Thoracic aorta (tissue), 2 donors: Measurements from ENCODE around the gene IL15. TPM values are rescaled to one million over a fixed set of nuclear protein-coding genes. Genes with fewer than 3 reads are reported as not detected.

ENCODE experiments used
- ATAC-seq: fragments of 150-250 bp; one replicate; pipeline ENCODE4 v1.8.0; 2017; ENCODE audit warnings: low read depth; ENCODE audit not compliant: insufficient number of reproducible peaks, low FRiP score
- DNase-seq: peaks from one replicate; pipeline ENCODE4 v3.0.0-alpha.2; 2020; ENCODE audit warnings: low spot score
- H3K27ac ChIP-seq, 2 donors: fragments of 200-600 bp; sonication (generic); 1 replicate in 1 of 2; 2 replicates in 1 of 2; pipeline ENCODE4 v1.5.1; 2016; ENCODE audit warnings: mild to moderate bottlenecking in 2 of 2, moderate library complexity in 2 of 2
- H3K27me3 ChIP-seq: fragments of 200-600 bp; sonication (generic); replicated peaks from 2 replicates; pipeline ENCODE4 v1.6.0; 2016; ENCODE audit warnings: mild to moderate bottlenecking; ENCODE audit not compliant: insufficient read depth
- H3K36me3 ChIP-seq: fragments of 200-600 bp; sonication (generic); one replicate; pipeline ENCODE4 v1.5.1; 2016
- H3K4me1 ChIP-seq, 2 donors: fragments of 200-600 bp; sonication (generic); 1 replicate in 1 of 2; 2 replicates in 1 of 2; pipeline versions ENCODE4 v1.5.1 to v1.6.0; 2016; ENCODE audit warnings: low read depth in 2 of 2, mild to moderate bottlenecking in 1 of 2; ENCODE audit not compliant: control insufficient read depth in 1 of 2
- H3K4me3 ChIP-seq: fragments of 200-600 bp; sonication (generic); 2 replicates; pipeline ENCODE4 v1.5.1; 2016; ENCODE audit warnings: mild to moderate bottlenecking
- H3K9me3 ChIP-seq: fragments of 200-600 bp; sonication (generic); 2 replicates; pipeline ENCODE4 v1.5.1; 2016
- total RNA-seq, 2 donors: library from RNA; depleted of rRNA; stranded (reverse); fragments of >200 nt; gene quantifications; one replicate each; pipeline versions ENCODE4 v1.1.0 to v1.2.3, GENCODE V29; 2016
- TF ChIP-seq, protein P1 (sequence below): fragments of 200-600 bp; sonication (generic); IDR thresholded peaks from one replicate; pipeline ENCODE4 v1.5.1; 2019; ENCODE audit warnings: antibody characterized with exemption

Gene IL15
- total RNA-seq, 2 donors from 2014 or later = 9.3 to 12.6 TPM

DNA sequence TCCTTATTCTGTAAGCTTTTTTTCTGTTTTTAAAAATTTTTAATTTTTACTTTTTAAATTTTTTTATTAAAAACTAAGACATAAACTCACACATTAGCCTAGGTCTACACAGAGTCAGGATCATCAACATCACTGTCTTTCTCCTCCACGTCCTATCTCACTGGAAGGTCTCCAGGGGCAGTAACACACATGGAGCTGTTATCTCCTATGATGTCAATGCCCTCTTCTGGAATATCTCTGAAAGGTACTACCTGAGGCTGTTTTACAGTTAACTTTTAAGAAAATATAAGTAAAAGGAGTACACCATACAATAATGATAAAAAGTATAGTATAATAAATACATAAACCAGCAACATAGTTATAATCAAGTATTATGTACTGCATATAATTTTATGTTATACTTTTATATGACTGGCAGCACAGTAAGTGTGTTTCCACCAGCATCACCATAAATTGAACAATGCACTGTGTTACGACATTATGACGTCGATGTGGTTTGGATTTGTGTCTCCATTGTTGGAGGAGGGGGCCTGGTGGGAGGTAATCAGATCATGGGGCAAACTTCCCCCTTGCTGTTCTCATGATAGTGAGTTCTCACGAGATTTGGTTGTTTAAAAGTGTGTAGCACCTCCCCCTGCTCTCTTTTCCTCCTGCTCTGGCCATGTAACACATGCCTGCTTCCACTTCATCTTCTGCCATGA is 21.3 kb downstream of the IL15 start:
- H3K27me3 ChIP-seq = no peaks in the 10 kb centered on the region
- H3K36me3 ChIP-seq = no peaks in the 10 kb centered on the region
- no peak overlapping the region for H3K27ac ChIP-seq
- no peak for DNase-seq
- H3K4me1 ChIP-seq = peaks cover 20 to 25% of the 10 kb centered on the region in 2 donors
- no peak for ATAC-seq
- TF ChIP-seq, protein P1, sequence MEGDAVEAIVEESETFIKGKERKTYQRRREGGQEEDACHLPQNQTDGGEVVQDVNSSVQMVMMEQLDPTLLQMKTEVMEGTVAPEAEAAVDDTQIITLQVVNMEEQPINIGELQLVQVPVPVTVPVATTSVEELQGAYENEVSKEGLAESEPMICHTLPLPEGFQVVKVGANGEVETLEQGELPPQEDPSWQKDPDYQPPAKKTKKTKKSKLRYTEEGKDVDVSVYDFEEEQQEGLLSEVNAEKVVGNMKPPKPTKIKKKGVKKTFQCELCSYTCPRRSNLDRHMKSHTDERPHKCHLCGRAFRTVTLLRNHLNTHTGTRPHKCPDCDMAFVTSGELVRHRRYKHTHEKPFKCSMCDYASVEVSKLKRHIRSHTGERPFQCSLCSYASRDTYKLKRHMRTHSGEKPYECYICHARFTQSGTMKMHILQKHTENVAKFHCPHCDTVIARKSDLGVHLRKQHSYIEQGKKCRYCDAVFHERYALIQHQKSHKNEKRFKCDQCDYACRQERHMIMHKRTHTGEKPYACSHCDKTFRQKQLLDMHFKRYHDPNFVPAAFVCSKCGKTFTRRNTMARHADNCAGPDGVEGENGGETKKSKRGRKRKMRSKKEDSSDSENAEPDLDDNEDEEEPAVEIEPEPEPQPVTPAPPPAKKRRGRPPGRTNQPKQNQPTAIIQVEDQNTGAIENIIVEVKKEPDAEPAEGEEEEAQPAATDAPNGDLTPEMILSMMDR = no peak
- H3K9me3 ChIP-seq = no peaks in the 10 kb centered on the region
- H3K4me3 ChIP-seq = no peak overlapping the region

DNA sequence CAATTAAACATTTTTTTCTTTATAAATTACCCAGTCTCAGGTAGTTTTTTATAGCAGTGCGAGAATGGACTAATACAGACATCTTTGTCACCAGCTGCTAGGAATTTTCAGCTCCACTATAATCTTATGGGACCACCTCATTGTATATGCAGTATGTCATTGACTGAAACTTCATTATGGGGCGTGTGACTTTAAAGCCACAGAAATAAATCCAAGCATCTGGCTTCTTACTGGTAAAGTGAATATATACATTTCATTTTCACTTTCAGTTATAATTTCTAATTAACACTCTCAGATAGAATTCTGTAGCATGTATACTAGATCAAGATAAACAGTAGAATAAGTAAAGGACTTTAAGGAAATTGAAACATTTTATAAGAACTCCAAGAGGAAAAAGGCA is 21.9 kb downstream of the IL15 start:
- no peak for DNase-seq
- no peak for ATAC-seq
- H3K27me3 ChIP-seq = no peaks in the 10 kb centered on the region
- TF ChIP-seq, protein P1 = no peak
- no peaks in the 10 kb centered on the region for H3K9me3 ChIP-seq
- no peak overlapping the region for H3K4me3 ChIP-seq
- peaks cover 15 to 19% of the 10 kb centered on the region in 2 donors for H3K4me1 ChIP-seq
- no peak overlapping the region for H3K27ac ChIP-seq
- H3K36me3 ChIP-seq = no peaks in the 10 kb centered on the region

DNA sequence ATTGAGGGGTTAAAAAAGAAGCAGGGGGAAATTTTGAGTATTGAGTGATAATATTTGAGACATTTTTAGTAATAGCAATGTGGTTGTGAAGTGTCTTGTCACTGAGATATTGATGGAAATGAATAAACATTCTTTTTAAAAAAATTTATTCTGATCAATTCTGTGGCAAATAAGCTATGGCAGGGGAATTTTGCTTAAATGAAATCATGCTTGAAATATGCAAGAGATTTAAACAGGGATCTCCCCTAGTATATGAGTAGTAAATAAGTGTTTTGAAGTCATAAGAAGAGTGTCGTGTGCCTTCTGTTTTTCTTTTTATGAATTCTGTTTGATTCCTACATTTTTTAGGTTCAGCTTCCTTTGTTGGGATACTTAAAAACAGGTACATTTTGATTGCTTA is 23.2 kb downstream of the IL15 start:
- H3K36me3 ChIP-seq = no peaks in the 10 kb centered on the region
- no peak overlapping the region for H3K4me3 ChIP-seq
- no peaks in the 10 kb centered on the region for H3K9me3 ChIP-seq
- H3K27ac ChIP-seq = no peak overlapping the region
- no peak for ATAC-seq
- TF ChIP-seq, protein P1 = no peak
- DNase-seq = no peak
- H3K27me3 ChIP-seq = no peaks in the 10 kb centered on the region
- H3K4me1 ChIP-seq = peaks cover 5 to 7% of the 10 kb centered on the region in 2 donors

DNA sequence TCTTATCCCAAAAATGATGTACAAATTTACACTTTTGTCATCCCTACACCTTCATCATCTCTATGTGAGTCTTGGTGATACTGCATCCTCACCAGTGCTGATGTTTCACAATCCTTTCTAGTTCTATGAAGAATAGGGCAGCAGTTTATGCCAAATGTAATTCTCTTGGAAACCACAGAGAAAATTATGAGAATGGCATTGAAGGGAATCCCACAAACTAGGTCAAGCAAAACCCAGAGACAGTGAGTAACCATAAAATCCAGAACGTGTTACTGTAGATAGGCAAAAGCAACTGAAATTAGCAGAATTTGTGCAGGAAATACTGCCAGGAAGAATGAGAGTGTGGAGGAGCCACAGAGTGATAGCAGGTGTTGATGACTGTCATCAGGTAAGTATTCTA is 24.5 kb downstream of the IL15 start:
- ATAC-seq = no peak
- no peaks in the 10 kb centered on the region for H3K9me3 ChIP-seq
- no peaks in the 10 kb centered on the region for H3K36me3 ChIP-seq
- H3K4me1 ChIP-seq = no peaks in the 10 kb centered on the region
- H3K27me3 ChIP-seq = no peaks in the 10 kb centered on the region
- DNase-seq = no peak
- no peak overlapping the region for H3K4me3 ChIP-seq
- no peak overlapping the region for H3K27ac ChIP-seq
- TF ChIP-seq, protein P1 = no peak

DNA sequence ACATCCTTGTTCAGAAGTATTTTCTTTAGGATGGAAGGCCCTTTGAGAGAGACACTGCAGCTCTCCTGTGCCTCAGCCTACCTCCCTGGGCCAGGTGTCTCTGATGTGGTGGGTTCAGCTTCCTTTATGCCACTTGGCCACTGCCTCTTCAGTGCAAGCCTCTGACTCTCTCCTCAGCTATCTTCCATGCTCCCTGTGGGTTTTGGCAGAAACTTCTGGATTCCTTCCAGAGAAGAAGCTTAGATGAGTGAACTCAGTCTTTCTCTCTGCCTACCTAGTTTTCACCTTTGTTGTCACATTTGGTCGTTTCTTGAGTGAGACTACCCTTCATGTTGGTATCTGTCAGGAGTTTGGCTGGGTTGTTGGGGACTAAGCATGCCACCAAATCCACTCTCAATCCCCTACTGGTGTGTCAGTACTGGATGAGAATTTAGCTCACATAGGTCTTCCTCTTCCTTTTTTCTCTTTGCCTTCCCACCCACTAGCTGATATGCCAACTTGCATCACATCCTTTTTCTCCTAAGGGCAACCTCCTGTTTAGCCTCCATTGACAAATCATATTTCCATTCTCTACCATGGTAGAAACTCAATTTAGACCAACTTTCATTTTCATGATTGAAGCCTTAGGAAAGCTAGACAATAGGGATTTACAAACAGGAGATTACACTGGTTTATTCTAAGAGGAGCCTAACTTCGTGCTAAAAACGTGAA is 32.0 kb downstream of the IL15 start:
- no peaks in the 10 kb centered on the region for H3K9me3 ChIP-seq
- H3K4me1 ChIP-seq = no peaks in the 10 kb centered on the region
- H3K36me3 ChIP-seq = no peaks in the 10 kb centered on the region
- H3K27ac ChIP-seq = no peak overlapping the region
- TF ChIP-seq, protein P1 = no peak
- no peaks in the 10 kb centered on the region for H3K27me3 ChIP-seq
- no peak overlapping the region for H3K4me3 ChIP-seq
- DNase-seq (no peak), ATAC-seq (no peak)
